Cardiac muscle cell (in vitro differentiated cells and primary cell): Measurements from ENCODE around the gene ANKRD40CL. TPM values are rescaled to one million over a fixed set of nuclear protein-coding genes. Genes with fewer than 3 reads are reported as not detected.
"Not testable (repeated sequence)": the region's sequence is repeated elsewhere in the genome, so short reads cannot be mapped to it uniquely, and the experiment has no call there.

ENCODE experiments used
- DNase-seq, 2 donors: peaks; one replicate each; pipeline versions ENCODE4 v3.0.0 to v3.0.0-alpha.2; 2010 to 2017; ENCODE audit warnings: low read depth in 1 of 2, low spot score in 1 of 2
- H3K27ac ChIP-seq: fragments of 200-600 bp; sonication (generic); 2 replicates; pipeline ENCODE4 v1.5.1; 2016
- H3K27me3 ChIP-seq: fragments of 200-600 bp; sonication (generic); 2 replicates; pipeline ENCODE4 v1.6.0; 2016; ENCODE audit warnings: control low read depth
- H3K36me3 ChIP-seq: fragments of 200-600 bp; sonication (generic); 2 replicates; pipeline ENCODE4 v1.5.1; 2016; ENCODE audit warnings: control low read depth
- H3K4me1 ChIP-seq: fragments of 200-600 bp; sonication (generic); 2 replicates; pipeline ENCODE4 v1.8.1; 2017; ENCODE audit warnings: low read depth, mild to moderate bottlenecking, mixed run types
- H3K4me3 ChIP-seq: fragments of 200-600 bp; sonication (generic); 2 replicates; pipeline ENCODE4 v1.5.1; 2016; ENCODE audit warnings: mild to moderate bottlenecking
- H3K9me3 ChIP-seq: fragments of 200-600 bp; sonication (generic); 2 replicates; pipeline ENCODE4 v1.5.1; 2017; ENCODE audit warnings: low read depth, mild to moderate bottlenecking, control low read depth
- polyA plus RNA-seq: library from polyadenylated mRNA; unstranded; fragments of >200 nt; fragmentation: Nextera tagmentation; extraction: Ambion mirVana; gene quantifications from 2 replicates; pipeline ENCODE4 v1.2.1, GENCODE V29; 2016
- total RNA-seq: library from RNA; depleted of rRNA; stranded (reverse); fragments of >200 nt; gene quantifications from 2 replicates; pipeline ENCODE4 v1.2.3, GENCODE V29; 2016
- TF ChIP-seq, protein P1 (sequence below): IDR thresholded peaks from 2 replicates; pipeline ENCODE4 v1.5.1; 2012; ENCODE audit warnings: low read depth, mild to moderate bottlenecking, low read length

Gene ANKRD40CL
- total and polyA plus RNA-seq, 2 experiments from 2014 or later, result not detected

DNA sequence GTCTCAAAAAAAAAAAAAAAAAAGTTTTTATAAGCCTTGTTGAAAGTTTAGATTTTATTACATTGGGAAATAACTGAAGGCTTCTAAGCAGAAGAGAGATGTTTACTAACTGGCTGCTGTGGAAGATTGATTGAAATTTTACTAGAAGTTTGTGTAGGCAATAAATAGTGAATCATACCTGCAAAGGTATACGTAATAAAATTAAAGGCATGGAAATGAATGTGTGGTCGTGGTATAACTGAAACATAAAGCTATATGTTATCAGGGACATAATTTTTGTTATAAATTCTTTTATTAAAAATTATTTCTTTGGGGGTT, 39.2 kb downstream of the ANKRD40CL start:
- no peak overlapping the region for H3K27ac ChIP-seq
- no peaks in the 10 kb centered on the region for H3K9me3 ChIP-seq
- peaks cover 33% of the 10 kb centered on the region for H3K4me1 ChIP-seq
- no peaks in the 10 kb centered on the region for H3K27me3 ChIP-seq
- H3K36me3 ChIP-seq, result no peaks in the 10 kb centered on the region
- DNase-seq, result no peak
- TF ChIP-seq, protein P1, sequence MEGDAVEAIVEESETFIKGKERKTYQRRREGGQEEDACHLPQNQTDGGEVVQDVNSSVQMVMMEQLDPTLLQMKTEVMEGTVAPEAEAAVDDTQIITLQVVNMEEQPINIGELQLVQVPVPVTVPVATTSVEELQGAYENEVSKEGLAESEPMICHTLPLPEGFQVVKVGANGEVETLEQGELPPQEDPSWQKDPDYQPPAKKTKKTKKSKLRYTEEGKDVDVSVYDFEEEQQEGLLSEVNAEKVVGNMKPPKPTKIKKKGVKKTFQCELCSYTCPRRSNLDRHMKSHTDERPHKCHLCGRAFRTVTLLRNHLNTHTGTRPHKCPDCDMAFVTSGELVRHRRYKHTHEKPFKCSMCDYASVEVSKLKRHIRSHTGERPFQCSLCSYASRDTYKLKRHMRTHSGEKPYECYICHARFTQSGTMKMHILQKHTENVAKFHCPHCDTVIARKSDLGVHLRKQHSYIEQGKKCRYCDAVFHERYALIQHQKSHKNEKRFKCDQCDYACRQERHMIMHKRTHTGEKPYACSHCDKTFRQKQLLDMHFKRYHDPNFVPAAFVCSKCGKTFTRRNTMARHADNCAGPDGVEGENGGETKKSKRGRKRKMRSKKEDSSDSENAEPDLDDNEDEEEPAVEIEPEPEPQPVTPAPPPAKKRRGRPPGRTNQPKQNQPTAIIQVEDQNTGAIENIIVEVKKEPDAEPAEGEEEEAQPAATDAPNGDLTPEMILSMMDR, result no peak
- no peak overlapping the region for H3K4me3 ChIP-seq

DNA sequence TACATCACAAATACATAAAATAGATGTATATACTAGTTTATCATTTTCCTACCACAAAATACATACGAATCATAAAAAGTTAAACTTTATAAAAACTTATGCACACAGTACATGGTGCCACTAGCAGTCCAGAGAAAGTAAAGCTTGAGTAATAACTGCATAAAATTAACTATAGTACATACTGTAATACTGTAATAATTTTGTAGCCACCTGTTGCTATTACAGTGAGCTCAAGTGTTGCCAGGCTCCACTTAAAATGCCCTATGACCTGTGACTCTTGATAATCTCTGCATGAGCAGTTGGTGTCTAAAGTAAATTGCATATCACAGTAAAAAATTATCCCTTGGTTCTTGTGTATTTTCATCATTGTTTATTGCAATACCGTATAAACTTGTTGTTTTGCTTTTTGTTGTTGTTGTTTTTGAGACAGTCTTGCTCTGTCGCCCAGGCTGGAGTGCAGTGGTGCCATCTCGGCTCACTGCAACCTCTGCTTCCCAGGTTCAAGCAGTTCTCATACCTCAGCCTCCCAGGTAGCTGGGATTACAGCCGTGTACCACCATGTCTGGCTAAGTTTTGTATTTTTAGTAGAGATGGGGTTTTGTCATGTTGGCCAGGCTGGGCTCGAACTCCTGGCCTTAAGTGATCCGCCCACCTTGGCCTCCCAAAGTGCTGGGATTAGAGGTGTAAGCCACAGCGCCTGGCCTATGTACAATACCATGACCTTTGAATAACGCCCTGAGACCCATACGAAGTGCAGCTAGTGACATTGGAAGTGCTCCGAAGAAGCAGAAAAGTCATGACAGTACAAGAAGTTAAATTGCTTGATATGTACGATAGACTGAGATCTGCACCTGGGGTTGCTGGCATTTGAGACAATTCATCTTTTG, 41.3 kb downstream of the ANKRD40CL start:
- no peak for DNase-seq
- Histone ChIP-seq H3K27ac (no peak overlapping the region), H3K36me3 (no peaks in the 10 kb centered on the region), H3K4me1 (peaks cover 46% of the 10 kb centered on the region), H3K9me3 (no peaks in the 10 kb centered on the region), H3K4me3 (no peak overlapping the region), H3K27me3 (no peaks in the 10 kb centered on the region)
- TF ChIP-seq, protein P1, result no peak

DNA sequence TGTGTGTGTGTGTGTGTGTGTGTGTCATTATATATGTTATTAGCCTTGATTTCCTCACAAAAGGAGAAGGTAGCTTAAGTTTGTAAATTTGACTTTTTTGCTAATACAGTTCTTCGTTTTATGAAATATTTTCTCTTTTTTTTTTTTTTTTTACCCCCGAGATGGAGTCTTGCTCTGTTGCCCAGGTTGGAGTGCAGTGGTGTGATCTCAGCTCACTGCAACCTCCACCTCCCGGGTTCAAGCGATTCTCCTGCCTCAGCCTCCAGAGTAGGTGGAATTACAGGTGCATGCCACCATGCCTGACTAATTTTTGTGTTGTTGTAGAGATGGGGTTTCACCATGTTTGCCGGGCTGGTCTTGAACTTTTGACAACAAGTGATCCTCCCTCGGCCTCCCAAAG, 42.7 kb downstream of the ANKRD40CL start:
- DNase-seq, H3K4me3 ChIP-seq, H3K36me3 ChIP-seq, H3K27me3 ChIP-seq, H3K27ac ChIP-seq, H3K9me3 ChIP-seq: not testable (repeated sequence)
- peaks cover 39% of the 10 kb centered on the region for H3K4me1 ChIP-seq

GRCh38 chr17:50722746-50723145, 44.6 kb downstream of the ANKRD40CL start:
- TF ChIP-seq, protein P1, result no peak
- H3K4me3 ChIP-seq, result no peak overlapping the region
- H3K4me1 ChIP-seq, result peaks cover 39% of the 10 kb centered on the region
- H3K27me3 ChIP-seq, result no peaks in the 10 kb centered on the region
- no peaks in the 10 kb centered on the region for H3K9me3 ChIP-seq
- no peak overlapping the region for H3K27ac ChIP-seq
- DNase-seq, result no peak
- H3K36me3 ChIP-seq, result no peaks in the 10 kb centered on the region

- H3K36me3 ChIP-seq, result no peaks in the 10 kb centered on the region
- TF ChIP-seq, protein P1, result no peak
- peak overlapping the region; percentile 85 for H3K4me3 ChIP-seq
- no peaks in the 10 kb centered on the region for H3K27me3 ChIP-seq
- no peak for DNase-seq
- peaks cover 39% of the 10 kb centered on the region for H3K4me1 ChIP-seq
- peak overlapping the region; percentile 13 for H3K27ac ChIP-seq
- no peaks in the 10 kb centered on the region for H3K9me3 ChIP-seq
Measured at GRCh38 chr17:50721194-50722010, 45.9 kb downstream of the ANKRD40CL start.
